GM21367 (cell line): ENCODE measurements around the gene TOMM7.
A peak's percentile ranks its signal among the peaks of the same experiment; 100 is the strongest.
"Not testable (repeated sequence)": the region's sequence is repeated elsewhere in the genome, so short reads cannot be mapped to it uniquely, and the experiment has no call there.

ENCODE experiments used
- ATAC-seq: cut with Tn5 transposase; IDR thresholded peaks from one replicate; pipeline ENCODE4 v1.9.1; 2021; ENCODE audit not compliant: unreplicated experiment

The TOMM7 gene

DNA sequence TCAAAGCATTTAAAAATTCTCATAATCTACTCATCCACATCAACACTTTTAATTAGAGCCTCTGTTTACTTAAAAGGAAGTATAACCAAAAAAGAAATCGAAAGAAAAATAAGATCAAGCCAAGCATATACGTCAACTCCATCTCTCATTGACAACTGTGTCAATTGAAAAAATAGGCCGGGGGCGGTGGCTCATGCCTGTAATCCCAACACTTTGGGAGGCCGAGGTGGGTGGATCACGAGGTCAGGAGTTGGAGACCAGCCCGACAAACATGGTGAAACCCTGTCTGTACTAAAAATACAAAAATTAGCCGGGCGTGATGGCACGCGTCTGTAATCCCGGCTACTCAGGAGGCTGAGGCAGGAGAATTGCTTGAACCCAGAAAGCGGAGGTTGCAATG lies 32.0 kb downstream of the TOMM7 start:
- not testable (repeated sequence) for ATAC-seq

DNA sequence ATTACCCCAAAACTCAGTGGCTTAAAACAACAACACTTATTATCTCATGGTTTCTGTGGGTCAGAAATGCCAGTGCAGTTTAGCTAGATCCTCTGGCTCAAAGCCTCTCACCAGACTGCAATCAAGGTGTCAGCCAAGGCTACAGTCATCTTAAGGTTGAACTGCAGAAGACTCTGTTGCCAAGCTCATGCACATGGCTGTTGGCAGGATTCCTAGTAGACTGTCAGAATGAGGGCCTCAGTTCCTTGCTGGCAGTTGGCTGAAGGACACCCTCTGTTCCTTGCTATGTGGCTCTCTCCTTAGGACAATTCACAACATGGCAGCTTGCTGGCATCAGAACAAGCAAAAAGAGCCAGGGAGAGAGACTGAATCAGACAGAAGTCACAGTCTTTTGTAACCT lies 34.7 kb downstream of the TOMM7 start:
- no peak for ATAC-seq

DNA sequence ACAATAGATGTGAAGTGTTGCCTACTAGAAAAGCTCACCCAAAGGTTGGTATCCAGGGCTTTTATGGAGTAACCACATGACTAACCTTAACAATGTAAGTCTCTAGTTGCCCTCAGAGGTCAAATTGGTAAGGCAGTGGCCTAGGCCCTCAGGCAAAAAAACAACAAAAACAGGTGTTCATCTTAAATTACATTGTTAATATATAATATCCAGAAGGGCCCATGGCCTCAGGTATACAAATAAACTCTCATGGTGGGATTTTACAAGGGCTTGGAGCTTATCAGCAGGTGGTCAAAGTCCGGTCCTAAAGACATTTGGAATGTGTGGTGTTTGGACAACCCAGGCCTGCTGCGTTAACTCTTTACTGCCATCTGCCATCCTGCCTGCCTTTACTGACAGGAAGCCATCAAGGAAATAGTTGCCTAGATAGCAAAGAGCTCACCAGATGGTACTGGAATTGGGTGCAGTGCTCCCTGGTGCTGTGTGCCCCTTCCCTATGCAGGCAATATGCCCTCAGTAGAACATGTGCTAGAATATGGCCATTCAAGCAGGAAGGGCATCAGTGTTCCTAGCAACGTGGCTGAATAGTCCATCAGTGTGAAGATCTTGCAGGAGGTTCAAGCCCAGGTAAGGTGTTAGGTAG lies 36.2 kb downstream of the TOMM7 start:
- no peak for ATAC-seq

DNA sequence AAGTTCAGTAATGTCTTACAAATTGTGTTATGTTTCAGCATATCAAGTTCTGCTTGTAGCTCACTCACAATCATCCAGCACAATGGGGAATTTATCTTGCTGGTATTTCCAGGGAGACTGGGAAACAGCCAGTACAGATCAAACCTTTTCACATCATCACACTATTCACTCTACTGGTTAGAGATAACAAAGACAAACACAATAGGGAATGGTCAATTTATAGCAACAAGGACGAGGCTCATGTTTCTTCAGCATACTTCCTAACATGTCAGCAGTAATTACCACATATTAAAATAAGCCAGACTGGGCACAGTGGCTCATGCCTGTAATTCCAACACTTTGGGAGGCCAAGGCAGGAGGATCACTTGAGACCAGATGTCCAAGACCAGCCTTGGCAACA lies 38.3 kb downstream of the TOMM7 start:
- no peak for ATAC-seq

DNA sequence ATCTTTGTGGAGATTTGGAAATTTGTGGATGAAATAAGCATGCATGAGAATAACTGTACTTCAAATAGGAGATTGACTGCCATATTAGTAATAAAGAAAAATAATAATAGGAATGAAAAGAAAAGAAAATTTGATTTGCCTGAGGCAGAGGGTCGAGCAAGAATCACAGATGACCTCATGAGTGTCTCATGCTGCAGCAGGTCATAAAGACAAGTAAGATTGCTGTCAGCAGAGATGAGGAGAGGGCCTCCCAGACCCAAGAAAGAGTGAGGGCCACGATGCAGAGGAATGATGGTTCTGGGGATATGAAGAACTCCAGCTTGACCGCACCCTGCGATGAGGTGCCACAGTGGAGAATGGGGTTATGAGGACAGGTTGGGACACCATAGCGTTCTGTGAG lies 39.2 kb downstream of the TOMM7 start:
- no peak for ATAC-seq

DNA sequence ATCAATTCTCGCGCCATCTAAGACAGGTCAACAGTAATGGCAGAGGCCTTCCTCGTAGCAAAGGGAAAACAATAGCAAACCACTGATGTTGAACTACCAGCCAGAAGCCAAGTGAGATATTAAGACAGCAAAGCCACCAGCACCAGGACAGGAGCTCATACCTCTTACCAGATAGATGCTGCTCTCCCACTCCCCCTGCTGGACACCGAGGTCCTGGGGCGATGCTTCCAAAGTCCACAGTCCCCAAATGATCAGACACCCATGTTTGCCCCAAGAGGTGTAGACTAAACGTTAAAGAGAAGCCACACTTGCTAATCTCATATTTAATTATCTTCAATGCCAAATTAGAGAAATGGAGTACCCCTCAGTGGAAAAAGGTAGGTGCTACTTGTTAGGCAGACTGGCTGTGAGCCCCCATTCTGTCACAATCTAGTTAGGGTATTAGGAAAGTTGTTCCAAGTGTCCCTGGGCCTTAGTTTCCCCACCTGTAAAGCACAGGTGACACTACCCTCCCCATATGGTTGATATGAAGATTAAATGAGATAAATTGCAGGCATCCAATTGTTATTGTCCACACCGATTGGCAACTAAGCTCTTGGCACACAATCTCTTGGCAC lies 39.9 kb downstream of the TOMM7 start:
- peak; percentile 82 for ATAC-seq

DNA sequence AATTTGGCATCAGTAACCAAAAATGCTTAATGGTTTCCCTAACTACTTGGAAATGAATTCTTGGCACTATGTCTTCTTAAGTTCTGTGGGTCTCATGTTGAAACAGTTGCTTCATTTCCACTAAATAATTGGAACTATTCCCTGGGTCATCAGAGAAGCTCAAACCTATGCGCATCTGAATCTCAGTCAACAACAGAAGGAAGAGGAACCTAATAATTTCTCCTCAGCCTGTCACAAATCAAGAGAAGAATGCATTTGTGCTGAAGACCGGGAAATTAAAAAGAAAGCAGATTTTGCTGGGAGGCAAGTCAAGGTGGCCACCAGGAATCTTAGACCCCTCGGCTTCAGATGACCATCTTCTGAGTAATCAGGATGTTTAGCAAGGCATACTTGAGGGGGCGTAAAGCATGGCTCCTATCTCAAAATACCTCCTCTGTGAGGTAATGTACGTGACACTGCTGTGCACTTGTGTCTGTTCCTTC lies 41.4 kb downstream of the TOMM7 start:
- no peak for ATAC-seq

DNA sequence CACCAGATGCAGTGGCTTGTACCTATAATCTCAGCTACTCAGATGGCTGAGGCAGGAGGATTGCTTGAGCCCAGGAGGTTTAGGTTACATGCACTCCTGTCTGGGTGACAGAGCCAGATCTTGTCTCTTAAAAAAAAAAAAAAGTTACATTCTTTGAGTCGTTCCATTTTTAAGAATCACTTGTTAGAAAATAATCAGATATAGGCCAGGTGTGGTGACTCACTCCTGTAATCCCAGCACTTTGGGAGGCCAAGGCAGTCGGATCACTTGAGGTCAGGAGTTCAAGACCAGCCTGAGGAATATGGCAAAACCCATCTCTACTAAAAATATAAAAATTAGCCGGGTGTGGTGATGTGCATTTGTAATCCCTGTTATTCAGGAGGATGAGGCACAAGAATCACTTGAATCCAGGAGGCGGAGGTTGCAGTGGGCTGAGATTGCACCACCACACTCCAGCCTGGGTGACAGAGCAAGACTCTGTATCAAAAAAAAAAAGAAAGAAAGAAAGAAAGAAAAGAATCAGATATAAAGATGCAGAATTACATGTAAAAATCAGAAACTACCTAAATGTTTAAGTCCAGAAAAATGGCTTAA lies 42.8 kb downstream of the TOMM7 start:
- not testable (repeated sequence) for ATAC-seq

DNA sequence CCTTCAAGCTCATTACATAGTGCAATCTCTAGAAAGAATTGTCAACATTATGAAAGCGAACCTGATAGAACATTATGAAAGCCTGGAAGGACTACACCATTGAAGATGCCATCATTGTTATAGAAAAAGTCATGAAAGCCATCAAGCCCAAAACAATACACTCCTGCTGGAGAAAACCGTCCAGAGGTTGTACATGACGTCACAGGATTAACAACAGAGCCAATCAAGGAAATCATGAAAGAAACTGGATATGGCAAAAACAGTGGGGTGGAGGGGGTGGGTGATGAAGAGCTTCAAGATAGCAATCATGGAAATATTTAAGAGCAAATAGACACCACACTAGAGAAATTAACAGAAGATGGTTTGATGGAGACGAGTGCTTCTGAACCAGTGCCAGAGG lies 45.7 kb downstream of the TOMM7 start:
- ATAC-seq, result no peak

DNA sequence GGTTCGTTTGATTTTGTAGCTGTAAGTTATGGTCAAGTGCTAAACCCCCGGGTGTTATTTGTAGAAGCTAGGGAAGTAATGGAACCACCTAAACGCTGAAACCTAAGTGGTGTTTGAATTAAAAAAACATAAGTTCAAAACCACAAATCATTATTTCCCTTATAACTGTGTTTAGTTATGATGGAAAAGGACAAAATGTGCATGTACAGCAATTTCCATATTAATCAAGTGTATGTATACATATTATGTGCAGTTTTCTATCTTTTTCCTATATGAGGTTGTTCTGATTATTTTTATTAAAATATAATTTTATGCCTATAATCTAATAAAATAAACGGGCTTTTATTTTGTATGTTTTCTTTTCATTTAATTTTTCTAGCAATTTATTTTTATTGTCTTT lies 49.8 kb downstream of the TOMM7 start:
- ATAC-seq, result no peak

DNA sequence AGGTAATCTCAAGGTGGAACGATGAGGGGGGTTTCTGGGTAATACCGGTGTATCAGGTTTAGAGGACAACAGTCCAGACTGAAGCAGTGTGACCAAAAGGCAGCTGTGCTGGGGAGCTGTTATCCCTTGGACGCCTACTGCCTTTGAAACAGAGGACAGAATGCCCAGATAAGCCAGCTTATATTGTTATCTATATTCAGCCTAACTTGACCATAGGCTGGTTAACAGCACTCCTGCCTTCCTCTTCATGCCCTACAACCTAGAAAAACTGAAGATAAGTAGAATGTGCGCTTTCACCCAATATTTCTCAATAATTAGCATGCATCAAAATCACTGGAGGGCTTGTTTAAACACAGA lies 50.8 kb downstream of the TOMM7 start:
- no peak for ATAC-seq

DNA sequence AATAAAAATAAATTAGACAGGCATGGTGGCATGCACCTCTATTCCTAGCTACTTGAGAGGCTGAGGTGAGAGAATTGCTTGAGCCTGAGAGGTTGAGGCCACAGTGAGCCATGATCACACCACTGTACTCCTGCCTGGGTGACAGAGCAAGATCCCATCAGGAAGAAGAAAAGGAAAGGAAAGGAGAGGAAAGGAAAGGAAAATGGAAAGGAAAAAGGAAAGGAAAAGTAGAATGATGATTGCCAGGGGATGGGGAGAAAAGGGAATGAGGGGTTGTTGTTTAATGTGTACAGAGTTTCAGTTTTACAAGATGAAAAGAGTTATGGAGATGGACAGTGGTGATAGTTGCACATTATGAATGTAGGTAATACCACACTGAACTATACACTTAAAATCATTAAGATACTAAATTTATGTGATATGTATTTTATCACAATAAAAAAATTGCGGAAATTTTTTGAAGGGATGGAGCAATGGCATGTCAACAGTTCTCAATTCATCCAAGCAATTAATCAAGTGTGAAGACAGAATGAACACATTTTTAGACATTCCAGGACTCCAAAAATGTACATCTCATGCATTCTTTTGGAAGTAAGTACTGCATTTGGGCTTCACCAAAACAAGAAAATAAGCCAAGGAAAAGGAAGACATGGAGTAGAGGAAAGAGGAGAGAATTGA lies 51.3 kb downstream of the TOMM7 start:
- ATAC-seq, result no peak

DNA sequence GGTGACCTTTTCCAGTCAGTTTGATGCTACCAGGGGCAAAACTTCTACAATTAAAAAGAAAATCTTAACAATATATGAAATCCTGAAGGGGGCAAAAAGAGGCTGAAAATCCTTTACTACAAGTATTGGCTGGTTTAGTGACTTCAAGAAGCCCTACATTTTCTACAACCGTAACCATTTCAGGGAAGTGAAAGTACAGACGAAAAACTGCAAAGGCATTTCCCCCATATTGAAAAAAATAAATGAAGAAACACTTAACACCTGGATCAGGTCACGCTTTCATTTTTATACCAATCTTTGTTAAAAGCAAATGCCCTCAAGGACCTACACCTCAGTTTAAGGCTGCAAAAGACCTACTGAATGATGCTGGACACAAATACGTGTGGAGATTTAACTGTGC lies 57.0 kb downstream of the TOMM7 start:
- no peak for ATAC-seq
